HEK293 (cell line): ENCODE results near the gene UTP25.

ENCODE experiments used
- CTCF ChIA-PET: fragments of 350-600 bp; formaldehyde crosslinking; extraction: SDS; loops from one replicate; lab custom pipeline; 2021; ENCODE audit warnings: antibody characterized with exemption; lab: Yijun Ruan, JAX
- POLR2A ChIA-PET: fragments of 300-600 bp; formaldehyde crosslinking; extraction: SDS; loops from one replicate; lab custom pipeline; 2020; ENCODE audit warnings: antibody characterized with exemption, inconsistent platforms; lab: Yijun Ruan, JAX
- H3K27ac ChIP-seq: fragments of 200-500 bp; sonication (Bioruptor generic); 2 replicates; pipeline ENCODE4 v1.5.1; 2014; ENCODE audit warnings: low read depth, low read length, control low read depth, inconsistent platforms; ENCODE audit errors: extremely low read depth
- H3K36me3 ChIP-seq, 2 experiments: fragments of 200-500 bp in 1 of 2; sonication (Bioruptor generic) in 1 of 2; 1 replicate in 1 of 2; 2 replicates in 1 of 2; pipeline ENCODE4 v1.5.1; 2014 to 2017; ENCODE audit warnings: inconsistent platforms in 2 of 2, low read length in 2 of 2; ENCODE audit not compliant: control insufficient read depth in 2 of 2, insufficient read depth in 1 of 2
- H3K4me1 ChIP-seq: fragments of 200-500 bp; sonication (Bioruptor generic); 2 replicates; pipeline ENCODE4 v1.5.1; 2014; ENCODE audit warnings: mild to moderate bottlenecking, low read length, inconsistent platforms; ENCODE audit not compliant: control insufficient read depth, insufficient read depth
- H3K4me3 ChIP-seq: 2 replicates; pipeline ENCODE4 v1.5.1; 2011; ENCODE audit warnings: low read depth, mild to moderate bottlenecking, control low read depth, low read length, moderate library complexity
- H3K9me3 ChIP-seq: fragments of 200-500 bp; sonication (Bioruptor generic); 2 replicates; pipeline ENCODE4 v1.5.1; 2014; ENCODE audit warnings: low read depth, low read length, inconsistent platforms; ENCODE audit not compliant: control insufficient read depth, insufficient read depth
- FEZF1 ChIP-seq: fragments of 450-650 bp; formaldehyde crosslinking; IDR thresholded peaks from 2 replicates; pipeline ENCODE4 v1.5.1; 2016; ENCODE audit warnings: missing biosample characterization, missing genetic modification characterization
- IKZF3 ChIP-seq: fragments of 450-650 bp; IDR thresholded peaks from 2 replicates; pipeline ENCODE4 v1.5.0; 2018; ENCODE audit warnings: missing biosample characterization, mild to moderate bottlenecking, missing genetic modification characterization, moderate library complexity
- SCRT1 ChIP-seq: fragments of 450-650 bp; formaldehyde crosslinking; IDR thresholded peaks from 2 replicates; pipeline ENCODE4 v1.5.1; 2016; ENCODE audit warnings: missing biosample characterization, missing genetic modification characterization, borderline replicate concordance
- TCF7L2 ChIP-seq: IDR thresholded peaks from 2 replicates; pipeline ENCODE4 v1.6.1; 2011; ENCODE audit warnings: low read depth, mild to moderate bottlenecking, inconsistent platforms, low read length, moderate library complexity, borderline replicate concordance
- YY1 ChIP-seq: fragments of 450-650 bp; formaldehyde crosslinking; IDR thresholded peaks from 2 replicates; pipeline ENCODE4 v1.5.1; 2018; ENCODE audit warnings: missing biosample characterization, missing genetic modification characterization
- ZBTB8A ChIP-seq: fragments of 450-650 bp; formaldehyde crosslinking; IDR thresholded peaks from 2 replicates; pipeline ENCODE4 v1.5.1; 2016; ENCODE audit warnings: missing biosample characterization, missing genetic modification characterization
- ZFHX2 ChIP-seq: fragments of 450-650 bp; formaldehyde crosslinking; conservative IDR thresholded peaks from 2 replicates; pipeline ENCODE4 v1.5.1; 2016; ENCODE audit warnings: missing biosample characterization, missing genetic modification characterization
- ZNF121 ChIP-seq: fragments of 450-650 bp; formaldehyde crosslinking; IDR thresholded peaks from 2 replicates; pipeline ENCODE4 v1.5.1; 2016; ENCODE audit warnings: missing biosample characterization, missing genetic modification characterization
- ZNF138 ChIP-seq: fragments of 450-650 bp; formaldehyde crosslinking; IDR thresholded peaks from 2 replicates; pipeline ENCODE4 v1.5.1; 2016; ENCODE audit warnings: missing biosample characterization, missing genetic modification characterization, borderline replicate concordance
- ZNF473 ChIP-seq: fragments of 450-650 bp; formaldehyde crosslinking; IDR thresholded peaks from 2 replicates; pipeline ENCODE4 v1.5.1; 2017; ENCODE audit warnings: missing biosample characterization, missing genetic modification characterization
- ZNF488 ChIP-seq: fragments of 450-650 bp; formaldehyde crosslinking; IDR thresholded peaks from 2 replicates; pipeline ENCODE4 v1.5.1; 2016; ENCODE audit warnings: missing biosample characterization, missing genetic modification characterization
- ZNF501 ChIP-seq: fragments of 450-650 bp; formaldehyde crosslinking; IDR thresholded peaks from 2 replicates; pipeline ENCODE4 v1.5.1; 2016; ENCODE audit warnings: missing biosample characterization, missing genetic modification characterization
- ZNF510 ChIP-seq: fragments of 450-650 bp; formaldehyde crosslinking; IDR thresholded peaks from 2 replicates; pipeline ENCODE4 v1.5.1; 2018; ENCODE audit warnings: mild to moderate bottlenecking, missing genetic modification characterization, missing biosample characterization; ENCODE audit not compliant: insufficient replicate concordance
- ZNF558 ChIP-seq: fragments of 450-650 bp; formaldehyde crosslinking; IDR thresholded peaks from 2 replicates; pipeline ENCODE4 v1.5.1; 2016; ENCODE audit warnings: missing biosample characterization, missing genetic modification characterization
- ZNF560 ChIP-seq: fragments of 450-650 bp; formaldehyde crosslinking; IDR thresholded peaks from 2 replicates; pipeline ENCODE4 v1.5.1; 2017; ENCODE audit warnings: missing biosample characterization, missing genetic modification characterization, borderline replicate concordance
- ZNF571 ChIP-seq: fragments of 450-650 bp; formaldehyde crosslinking; IDR thresholded peaks from 2 replicates; pipeline ENCODE4 v1.5.0; 2017; ENCODE audit warnings: missing biosample characterization, missing genetic modification characterization
- ZNF596 ChIP-seq: fragments of 450-650 bp; IDR thresholded peaks from 2 replicates; pipeline ENCODE4 v1.5.0; 2018; ENCODE audit warnings: missing biosample characterization, mild to moderate bottlenecking, missing genetic modification characterization, moderate library complexity
- ZNF610 ChIP-seq: fragments of 450-650 bp; formaldehyde crosslinking; IDR thresholded peaks from 2 replicates; pipeline ENCODE4 v1.5.1; 2016; ENCODE audit warnings: missing biosample characterization, missing genetic modification characterization, borderline replicate concordance
- ZNF629 ChIP-seq: fragments of 450-650 bp; formaldehyde crosslinking; IDR thresholded peaks from 2 replicates; pipeline ENCODE4 v1.5.1; 2017; ENCODE audit warnings: missing biosample characterization, missing genetic modification characterization
- ZNF654 ChIP-seq: fragments of 450-650 bp; formaldehyde crosslinking; IDR thresholded peaks from 2 replicates; pipeline ENCODE4 v1.5.1; 2016; ENCODE audit warnings: low read depth, missing biosample characterization, missing genetic modification characterization
- ZNF670 ChIP-seq: fragments of 450-650 bp; formaldehyde crosslinking; IDR thresholded peaks from 2 replicates; pipeline ENCODE4 v1.5.1; 2016; ENCODE audit warnings: missing biosample characterization, missing genetic modification characterization, low read depth
- ZNF701 ChIP-seq: fragments of 450-650 bp; formaldehyde crosslinking; IDR thresholded peaks from 2 replicates; pipeline ENCODE4 v1.5.1; 2016; ENCODE audit warnings: missing biosample characterization, missing genetic modification characterization
- ZNF830 ChIP-seq: fragments of 450-650 bp; IDR thresholded peaks from 2 replicates; pipeline ENCODE4 v1.5.0; 2018; ENCODE audit warnings: missing biosample characterization, missing genetic modification characterization, low read depth, mild to moderate bottlenecking, moderate library complexity
- ZNF837 ChIP-seq: fragments of 450-650 bp; formaldehyde crosslinking; IDR thresholded peaks from 2 replicates; pipeline ENCODE4 v1.5.1; 2016; ENCODE audit warnings: missing biosample characterization, missing genetic modification characterization
- ZSCAN4 ChIP-seq: fragments of 450-650 bp; formaldehyde crosslinking; IDR thresholded peaks from 2 replicates; pipeline ENCODE4 v1.5.1; 2017; ENCODE audit warnings: missing biosample characterization, missing genetic modification characterization
- TF ChIP-seq, protein P1 (sequence below): fragments of 450-650 bp; formaldehyde crosslinking; IDR thresholded peaks from 2 replicates; pipeline ENCODE4 v1.5.1; 2016; ENCODE audit warnings: missing biosample characterization, missing genetic modification characterization, borderline replicate concordance
- TF ChIP-seq, protein P2 (sequence below): fragments of 450-650 bp; formaldehyde crosslinking; IDR thresholded peaks from 2 replicates; pipeline ENCODE4 v1.5.1; 2017; ENCODE audit warnings: missing biosample characterization, mild to moderate bottlenecking, missing genetic modification characterization, moderate library complexity
- TF ChIP-seq, protein P3 (sequence below): fragments of 450-650 bp; formaldehyde crosslinking; IDR thresholded peaks from 2 replicates; pipeline ENCODE4 v1.5.1; 2016; ENCODE audit warnings: missing biosample characterization, missing genetic modification characterization, borderline replicate concordance
- TF ChIP-seq, protein P4 (sequence below): fragments of 450-650 bp; IDR thresholded peaks from 2 replicates; pipeline ENCODE4 v1.5.1; 2018; ENCODE audit warnings: missing biosample characterization, missing genetic modification characterization

The UTP25 gene

GRCh38 chr1:209854196-209854595, 26.4 kb downstream of the UTP25 start (continued):
- TF ChIP-seq, protein P1, sequence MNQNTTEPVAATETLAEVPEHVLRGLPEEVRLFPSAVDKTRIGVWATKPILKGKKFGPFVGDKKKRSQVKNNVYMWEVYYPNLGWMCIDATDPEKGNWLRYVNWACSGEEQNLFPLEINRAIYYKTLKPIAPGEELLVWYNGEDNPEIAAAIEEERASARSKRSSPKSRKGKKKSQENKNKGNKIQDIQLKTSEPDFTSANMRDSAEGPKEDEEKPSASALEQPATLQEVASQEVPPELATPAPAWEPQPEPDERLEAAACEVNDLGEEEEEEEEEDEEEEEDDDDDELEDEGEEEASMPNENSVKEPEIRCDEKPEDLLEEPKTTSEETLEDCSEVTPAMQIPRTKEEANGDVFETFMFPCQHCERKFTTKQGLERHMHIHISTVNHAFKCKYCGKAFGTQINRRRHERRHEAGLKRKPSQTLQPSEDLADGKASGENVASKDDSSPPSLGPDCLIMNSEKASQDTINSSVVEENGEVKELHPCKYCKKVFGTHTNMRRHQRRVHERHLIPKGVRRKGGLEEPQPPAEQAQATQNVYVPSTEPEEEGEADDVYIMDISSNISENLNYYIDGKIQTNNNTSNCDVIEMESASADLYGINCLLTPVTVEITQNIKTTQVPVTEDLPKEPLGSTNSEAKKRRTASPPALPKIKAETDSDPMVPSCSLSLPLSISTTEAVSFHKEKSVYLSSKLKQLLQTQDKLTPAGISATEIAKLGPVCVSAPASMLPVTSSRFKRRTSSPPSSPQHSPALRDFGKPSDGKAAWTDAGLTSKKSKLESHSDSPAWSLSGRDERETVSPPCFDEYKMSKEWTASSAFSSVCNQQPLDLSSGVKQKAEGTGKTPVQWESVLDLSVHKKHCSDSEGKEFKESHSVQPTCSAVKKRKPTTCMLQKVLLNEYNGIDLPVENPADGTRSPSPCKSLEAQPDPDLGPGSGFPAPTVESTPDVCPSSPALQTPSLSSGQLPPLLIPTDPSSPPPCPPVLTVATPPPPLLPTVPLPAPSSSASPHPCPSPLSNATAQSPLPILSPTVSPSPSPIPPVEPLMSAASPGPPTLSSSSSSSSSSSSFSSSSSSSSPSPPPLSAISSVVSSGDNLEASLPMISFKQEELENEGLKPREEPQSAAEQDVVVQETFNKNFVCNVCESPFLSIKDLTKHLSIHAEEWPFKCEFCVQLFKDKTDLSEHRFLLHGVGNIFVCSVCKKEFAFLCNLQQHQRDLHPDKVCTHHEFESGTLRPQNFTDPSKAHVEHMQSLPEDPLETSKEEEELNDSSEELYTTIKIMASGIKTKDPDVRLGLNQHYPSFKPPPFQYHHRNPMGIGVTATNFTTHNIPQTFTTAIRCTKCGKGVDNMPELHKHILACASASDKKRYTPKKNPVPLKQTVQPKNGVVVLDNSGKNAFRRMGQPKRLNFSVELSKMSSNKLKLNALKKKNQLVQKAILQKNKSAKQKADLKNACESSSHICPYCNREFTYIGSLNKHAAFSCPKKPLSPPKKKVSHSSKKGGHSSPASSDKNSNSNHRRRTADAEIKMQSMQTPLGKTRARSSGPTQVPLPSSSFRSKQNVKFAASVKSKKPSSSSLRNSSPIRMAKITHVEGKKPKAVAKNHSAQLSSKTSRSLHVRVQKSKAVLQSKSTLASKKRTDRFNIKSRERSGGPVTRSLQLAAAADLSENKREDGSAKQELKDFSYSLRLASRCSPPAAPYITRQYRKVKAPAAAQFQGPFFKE (tag by site-specific recombination) = no peak
- TF ChIP-seq TCF7L2 (no peak), ZNF654 (tag by site-specific recombination) (no peak), ZNF610 (tag by site-specific recombination) (no peak), ZNF830 (tag by site-specific recombination) (no peak)

- POLR2A ChIA-PET = no interaction called here
Measured at GRCh38 chr1:209855006-209855405, 27.2 kb downstream of the UTP25 start.

DNA sequence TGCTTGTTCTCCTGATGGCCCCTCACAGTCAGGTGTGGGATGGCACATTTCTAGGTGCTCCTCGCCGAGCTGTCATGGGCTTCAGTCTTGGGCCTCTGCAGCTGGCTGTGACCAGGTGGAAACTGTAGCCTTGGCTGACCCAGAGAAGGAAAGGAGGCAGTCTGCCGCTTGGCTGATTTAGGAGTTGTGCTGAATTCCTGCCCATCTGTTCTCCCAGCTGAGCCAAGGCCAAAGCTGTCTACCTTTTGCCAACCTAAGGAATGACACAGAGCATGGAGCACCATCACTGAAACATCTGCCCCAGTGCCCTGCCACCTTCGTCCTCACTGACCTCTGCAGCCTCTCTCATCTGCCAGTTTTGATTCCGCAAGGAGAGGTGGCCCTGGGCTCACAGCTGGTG, 27.9 kb downstream of the UTP25 start:
- H3K4me3 ChIP-seq = no peak overlapping the region
- no peaks in the 10 kb centered on the region for H3K9me3 ChIP-seq
- CTCF ChIA-PET = interaction anchor here (0.7 to 2.0 kb wide), 5 partner anchors 30 to 364 kb away, joined by 3 to 10 read pairs (median 4); no protein-coding TSS in a partner anchor
- H3K4me1 ChIP-seq = no peaks in the 10 kb centered on the region
- H3K27ac ChIP-seq = no peak overlapping the region
- POLR2A ChIA-PET = no interaction called here
- peaks cover 11 to 43% of the 10 kb centered on the region in 2 experiments; a peak in 2 of 3 replicates for H3K36me3 ChIP-seq
- TF ChIP-seq ZSCAN4 (tag by site-specific recombination) = no peak
- TF ChIP-seq ZNF837 = no peak
- TF ChIP-seq ZNF670 (tag by site-specific recombination) = no peak
- no peak for TF ChIP-seq ZNF488 (tag by site-specific recombination)
- TF ChIP-seq, protein P2, sequence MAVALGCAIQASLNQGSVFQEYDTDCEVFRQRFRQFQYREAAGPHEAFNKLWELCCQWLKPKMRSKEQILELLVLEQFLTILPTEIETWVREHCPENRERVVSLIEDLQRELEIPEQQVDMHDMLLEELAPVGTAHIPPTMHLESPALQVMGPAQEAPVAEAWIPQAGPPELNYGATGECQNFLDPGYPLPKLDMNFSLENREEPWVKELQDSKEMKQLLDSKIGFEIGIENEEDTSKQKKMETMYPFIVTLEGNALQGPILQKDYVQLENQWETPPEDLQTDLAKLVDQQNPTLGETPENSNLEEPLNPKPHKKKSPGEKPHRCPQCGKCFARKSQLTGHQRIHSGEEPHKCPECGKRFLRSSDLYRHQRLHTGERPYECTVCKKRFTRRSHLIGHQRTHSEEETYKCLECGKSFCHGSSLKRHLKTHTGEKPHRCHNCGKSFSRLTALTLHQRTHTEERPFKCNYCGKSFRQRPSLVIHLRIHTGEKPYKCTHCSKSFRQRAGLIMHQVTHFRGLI (tag by site-specific recombination) = no peak
- no peak for TF ChIP-seq ZNF830 (tag by site-specific recombination)
- TF ChIP-seq ZNF473 (tag by site-specific recombination) = no peak

More at GRCh38 chr1:209855006-209855405, 27.2 kb downstream of the UTP25 start:
- no peak for TF ChIP-seq ZNF510 (tag by site-specific recombination)
- no peak for TF ChIP-seq ZNF558 (tag by site-specific recombination)
- no peak for TF ChIP-seq IKZF3 (tag by site-specific recombination)
- no peak for TF ChIP-seq YY1 (tag by site-specific recombination)
- TF ChIP-seq SCRT1 (tag by site-specific recombination) = no peak
- TF ChIP-seq ZNF121 (tag by site-specific recombination) = no peak
- no peak for TF ChIP-seq ZFHX2 (tag by site-specific recombination)
- TF ChIP-seq ZNF596 (tag by site-specific recombination) = no peak
- no peak for TF ChIP-seq ZNF560 (tag by site-specific recombination)
- no peak for TF ChIP-seq ZNF138 (tag by site-specific recombination)
- no peak for TF ChIP-seq ZNF571 (tag by site-specific recombination)
- TF ChIP-seq, protein P3, sequence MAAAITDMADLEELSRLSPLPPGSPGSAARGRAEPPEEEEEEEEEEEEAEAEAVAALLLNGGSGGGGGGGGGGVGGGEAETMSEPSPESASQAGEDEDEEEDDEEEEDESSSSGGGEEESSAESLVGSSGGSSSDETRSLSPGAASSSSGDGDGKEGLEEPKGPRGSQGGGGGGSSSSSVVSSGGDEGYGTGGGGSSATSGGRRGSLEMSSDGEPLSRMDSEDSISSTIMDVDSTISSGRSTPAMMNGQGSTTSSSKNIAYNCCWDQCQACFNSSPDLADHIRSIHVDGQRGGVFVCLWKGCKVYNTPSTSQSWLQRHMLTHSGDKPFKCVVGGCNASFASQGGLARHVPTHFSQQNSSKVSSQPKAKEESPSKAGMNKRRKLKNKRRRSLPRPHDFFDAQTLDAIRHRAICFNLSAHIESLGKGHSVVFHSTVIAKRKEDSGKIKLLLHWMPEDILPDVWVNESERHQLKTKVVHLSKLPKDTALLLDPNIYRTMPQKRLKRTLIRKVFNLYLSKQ = no peak
- TF ChIP-seq ZNF501 (tag by site-specific recombination) = no peak
- TF ChIP-seq ZNF629 = no peak
- no peak for TF ChIP-seq FEZF1 (tag by site-specific recombination)
- no peak for TF ChIP-seq ZBTB8A
- TF ChIP-seq, protein P4, sequence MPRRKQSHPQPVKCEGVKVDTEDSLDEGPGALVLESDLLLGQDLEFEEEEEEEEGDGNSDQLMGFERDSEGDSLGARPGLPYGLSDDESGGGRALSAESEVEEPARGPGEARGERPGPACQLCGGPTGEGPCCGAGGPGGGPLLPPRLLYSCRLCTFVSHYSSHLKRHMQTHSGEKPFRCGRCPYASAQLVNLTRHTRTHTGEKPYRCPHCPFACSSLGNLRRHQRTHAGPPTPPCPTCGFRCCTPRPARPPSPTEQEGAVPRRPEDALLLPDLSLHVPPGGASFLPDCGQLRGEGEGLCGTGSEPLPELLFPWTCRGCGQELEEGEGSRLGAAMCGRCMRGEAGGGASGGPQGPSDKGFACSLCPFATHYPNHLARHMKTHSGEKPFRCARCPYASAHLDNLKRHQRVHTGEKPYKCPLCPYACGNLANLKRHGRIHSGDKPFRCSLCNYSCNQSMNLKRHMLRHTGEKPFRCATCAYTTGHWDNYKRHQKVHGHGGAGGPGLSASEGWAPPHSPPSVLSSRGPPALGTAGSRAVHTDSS (tag by site-specific recombination) = no peak
- TF ChIP-seq ZNF701 = no peak
- H3K36me3 ChIP-seq = peaks cover 11 to 43% of the 10 kb centered on the region in 2 experiments; a peak in 2 of 3 replicates
- CTCF ChIA-PET = interaction anchor here (0.6 to 2.0 kb wide), 8 partner anchors 11 to 418 kb away, joined by 3 to 10 read pairs (median 3); no protein-coding TSS in a partner anchor
- 0 out of 2 replicates have a peak, but pooled peaks cover 3% of the 10 kb centered on the region for H3K4me1 ChIP-seq
- H3K4me3 ChIP-seq = no peak overlapping the region
- H3K27ac ChIP-seq = no peak overlapping the region
- no peaks in the 10 kb centered on the region for H3K9me3 ChIP-seq
